Neural progenitor cell (in vitro differentiated cells): ENCODE data around the gene ARL6. TPM values are rescaled to one million over a fixed set of nuclear protein-coding genes. Genes with fewer than 3 reads are reported as not detected.

Source experiments
- DNase-seq: peaks from one replicate; pipeline ENCODE4 v3.0.0-alpha.2; 2016; ENCODE audit warnings: low spot score
- H2AFZ ChIP-seq: fragments of 200-600 bp; sonication (generic); replicated peaks from 2 replicates; pipeline ENCODE4 v1.6.1; 2016; ENCODE audit warnings: antibody characterized with exemption
- H3F3A ChIP-seq: fragments of 200-600 bp; sonication (generic); 2 replicates; pipeline ENCODE4 v1.6.1; 2016; ENCODE audit warnings: antibody characterized with exemption, low read depth
- H3K27ac ChIP-seq: fragments of 200-600 bp; sonication (generic); 2 replicates; pipeline ENCODE4 v1.5.1; 2016; ENCODE audit warnings: mild to moderate bottlenecking
- H3K27me3 ChIP-seq: fragments of 200-600 bp; sonication (generic); 2 replicates; pipeline ENCODE4 v1.6.1; 2016; ENCODE audit warnings: mild to moderate bottlenecking, moderate library complexity
- H3K36me3 ChIP-seq: fragments of 200-600 bp; sonication (generic); 2 replicates; pipeline ENCODE4 v1.5.1; 2016
- H3K4me1 ChIP-seq: fragments of 200-600 bp; sonication (generic); 2 replicates; pipeline ENCODE4 v1.6.1; 2016; ENCODE audit warnings: mixed run types
- H3K4me2 ChIP-seq: fragments of 200-600 bp; sonication (generic); 2 replicates; pipeline ENCODE4 v1.6.1; 2016
- H3K4me3 ChIP-seq: fragments of 200-600 bp; sonication (generic); 2 replicates; pipeline ENCODE4 v1.5.1; 2016
- H3K79me2 ChIP-seq: fragments of 200-600 bp; sonication (generic); 2 replicates; pipeline ENCODE4 v1.6.1; 2016; ENCODE audit warnings: low read depth
- H3K9ac ChIP-seq: fragments of 200-600 bp; sonication (generic); 2 replicates; pipeline ENCODE4 v1.6.1; 2016
- H3K9me3 ChIP-seq: fragments of 200-600 bp; sonication (generic); 2 replicates; pipeline ENCODE4 v1.5.1; 2016; ENCODE audit warnings: low read depth
- H4K20me1 ChIP-seq: fragments of 200-600 bp; sonication (generic); 2 replicates; pipeline ENCODE4 v1.6.1; 2016; ENCODE audit warnings: low read depth
- H3K27ac Mint-ChIP-seq: 3 replicates; pipeline ENCODE4 v1.8.0; 2021; ENCODE audit warnings: mixed read lengths
- H3K27me3 Mint-ChIP-seq: 2 replicates; pipeline ENCODE4 v1.8.0; 2022; ENCODE audit warnings: low read depth, mild to moderate bottlenecking, inconsistent platforms, moderate library complexity, mixed read lengths; ENCODE audit not compliant: insufficient read depth
- H3K36me3 Mint-ChIP-seq: 3 replicates; pipeline ENCODE4 v1.8.0; 2021; ENCODE audit warnings: mixed read lengths
- H3K4me1 Mint-ChIP-seq: 3 replicates; pipeline ENCODE4 v1.8.0; 2021; ENCODE audit warnings: mixed read lengths
- H3K4me3 Mint-ChIP-seq: 3 replicates; pipeline ENCODE4 v1.8.0; 2021; ENCODE audit warnings: mild to moderate bottlenecking, moderate library complexity, mixed read lengths
- H3K9me3 Mint-ChIP-seq: 3 replicates; pipeline ENCODE4 v1.8.0; 2020; ENCODE audit warnings: mixed read lengths
- EZH2 ChIP-seq: fragments of 200-600 bp; sonication (generic); IDR thresholded peaks from 2 replicates; pipeline ENCODE4 v1.6.1; 2017; ENCODE audit warnings: antibody characterized with exemption, mild to moderate bottlenecking, moderate library complexity
- EZH2phosphoT487 ChIP-seq: fragments of 200-600 bp; sonication (generic); IDR thresholded peaks from 2 replicates; pipeline ENCODE4 v1.6.1; 2017; ENCODE audit warnings: antibody characterized with exemption
- total RNA-seq: library from RNA; depleted of rRNA; stranded (reverse); fragments of >200 nt; gene quantifications from 2 replicates; pipeline ENCODE4 v1.2.3, GENCODE V29; 2015; ENCODE audit warnings: low replicate concordance
- TF ChIP-seq, protein P1 (sequence below): fragments of 200-600 bp; sonication (generic); IDR thresholded peaks from 2 replicates; pipeline ENCODE4 v1.5.1; 2017; ENCODE audit warnings: antibody characterized with exemption, mild to moderate bottlenecking

The ARL6 gene, protein sequence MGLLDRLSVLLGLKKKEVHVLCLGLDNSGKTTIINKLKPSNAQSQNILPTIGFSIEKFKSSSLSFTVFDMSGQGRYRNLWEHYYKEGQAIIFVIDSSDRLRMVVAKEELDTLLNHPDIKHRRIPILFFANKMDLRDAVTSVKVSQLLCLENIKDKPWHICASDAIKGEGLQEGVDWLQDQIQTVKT
- 8.1 and 14.2 TPM in 2 replicates for total RNA-seq

DNA sequence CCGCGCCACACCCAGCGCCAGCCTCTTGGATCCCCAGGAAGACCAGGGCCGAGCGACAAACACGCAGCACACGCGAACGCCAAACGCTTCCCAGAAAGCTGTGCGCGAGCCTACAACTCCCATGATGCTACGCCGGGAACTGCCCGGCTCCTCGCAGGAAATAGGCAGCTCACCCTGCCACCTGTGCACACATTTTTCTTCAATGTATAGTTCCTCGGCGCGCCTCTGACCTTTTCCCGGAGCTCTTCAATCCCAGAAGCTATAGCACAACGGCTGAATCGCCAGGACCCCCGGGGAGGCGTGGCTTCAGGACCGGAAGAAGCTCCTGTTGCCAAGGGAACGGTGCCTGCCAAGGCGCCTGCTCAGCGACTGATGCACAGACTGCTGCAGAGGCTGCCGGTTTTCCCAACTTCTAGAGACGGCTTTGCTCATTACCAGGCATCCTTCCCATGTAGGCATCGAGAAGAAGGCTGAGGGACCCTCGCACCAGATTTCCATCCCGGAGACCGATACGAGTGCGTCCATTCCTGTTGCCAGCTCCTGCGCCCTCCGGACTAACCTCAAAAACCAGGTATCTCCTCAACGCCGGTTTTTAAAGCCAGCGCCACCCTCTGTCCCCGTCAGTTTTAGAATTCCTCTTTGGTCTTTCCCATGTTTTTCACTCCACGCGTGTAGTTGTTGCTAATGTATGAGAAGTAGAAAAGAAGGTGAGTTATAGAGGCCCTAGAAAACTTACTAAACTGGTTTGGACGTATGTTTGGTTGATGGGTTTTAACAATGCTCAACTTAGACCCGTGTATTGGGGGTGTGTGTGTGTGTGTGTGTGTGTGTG lies at the start of gene ARL6:
Gene ARL6, plus strand, starts transcription at position 352 of the 832 bp plus-strand sequence. CDS start 3,350 bp downstream, outside the sequence.
- no peaks in the 10 kb centered on the region for H3K27me3 Mint-ChIP-seq
- DNase-seq: peak; percentile 95
- H3K4me1 ChIP-seq: peaks cover 23% of the 10 kb centered on the region
- peak within 1 kb of the TSS; percentile 48 for H3K9ac ChIP-seq
- H3K4me1 Mint-ChIP-seq: peaks cover 24% of the 10 kb centered on the region
- H4K20me1 ChIP-seq: peaks cover 3% of the 10 kb centered on the region
- peak within 1 kb of the TSS; percentile 92 for H3K4me3 ChIP-seq
- no peaks in the 10 kb centered on the region for H3K27me3 ChIP-seq
- peaks cover 21% of the 10 kb centered on the region for H3F3A ChIP-seq
- H3K36me3 Mint-ChIP-seq: peaks cover 5% of the 10 kb centered on the region
- TF ChIP-seq EZH2: no peak
- TF ChIP-seq, protein P1, sequence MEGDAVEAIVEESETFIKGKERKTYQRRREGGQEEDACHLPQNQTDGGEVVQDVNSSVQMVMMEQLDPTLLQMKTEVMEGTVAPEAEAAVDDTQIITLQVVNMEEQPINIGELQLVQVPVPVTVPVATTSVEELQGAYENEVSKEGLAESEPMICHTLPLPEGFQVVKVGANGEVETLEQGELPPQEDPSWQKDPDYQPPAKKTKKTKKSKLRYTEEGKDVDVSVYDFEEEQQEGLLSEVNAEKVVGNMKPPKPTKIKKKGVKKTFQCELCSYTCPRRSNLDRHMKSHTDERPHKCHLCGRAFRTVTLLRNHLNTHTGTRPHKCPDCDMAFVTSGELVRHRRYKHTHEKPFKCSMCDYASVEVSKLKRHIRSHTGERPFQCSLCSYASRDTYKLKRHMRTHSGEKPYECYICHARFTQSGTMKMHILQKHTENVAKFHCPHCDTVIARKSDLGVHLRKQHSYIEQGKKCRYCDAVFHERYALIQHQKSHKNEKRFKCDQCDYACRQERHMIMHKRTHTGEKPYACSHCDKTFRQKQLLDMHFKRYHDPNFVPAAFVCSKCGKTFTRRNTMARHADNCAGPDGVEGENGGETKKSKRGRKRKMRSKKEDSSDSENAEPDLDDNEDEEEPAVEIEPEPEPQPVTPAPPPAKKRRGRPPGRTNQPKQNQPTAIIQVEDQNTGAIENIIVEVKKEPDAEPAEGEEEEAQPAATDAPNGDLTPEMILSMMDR: peak; percentile 34
- no peak for TF ChIP-seq EZH2phosphoT487
- peak within 1 kb of the TSS; percentile 96 for H3K27ac Mint-ChIP-seq
- H3K4me3 Mint-ChIP-seq: peak within 1 kb of the TSS; percentile 98
- H3K9me3 Mint-ChIP-seq: no peaks in the 10 kb centered on the region
- H3K9me3 ChIP-seq: no peaks in the 10 kb centered on the region
- H3K79me2 ChIP-seq: peaks cover 26% of the 10 kb centered on the region
- peak within 1 kb of the TSS; percentile 80 for H3K4me2 ChIP-seq
- peak within 1 kb of the TSS; percentile 98 for H2AFZ ChIP-seq
- peak within 1 kb of the TSS; percentile 23 for H3K27ac ChIP-seq
- H3K36me3 ChIP-seq: no peaks in the 10 kb centered on the region

DNA sequence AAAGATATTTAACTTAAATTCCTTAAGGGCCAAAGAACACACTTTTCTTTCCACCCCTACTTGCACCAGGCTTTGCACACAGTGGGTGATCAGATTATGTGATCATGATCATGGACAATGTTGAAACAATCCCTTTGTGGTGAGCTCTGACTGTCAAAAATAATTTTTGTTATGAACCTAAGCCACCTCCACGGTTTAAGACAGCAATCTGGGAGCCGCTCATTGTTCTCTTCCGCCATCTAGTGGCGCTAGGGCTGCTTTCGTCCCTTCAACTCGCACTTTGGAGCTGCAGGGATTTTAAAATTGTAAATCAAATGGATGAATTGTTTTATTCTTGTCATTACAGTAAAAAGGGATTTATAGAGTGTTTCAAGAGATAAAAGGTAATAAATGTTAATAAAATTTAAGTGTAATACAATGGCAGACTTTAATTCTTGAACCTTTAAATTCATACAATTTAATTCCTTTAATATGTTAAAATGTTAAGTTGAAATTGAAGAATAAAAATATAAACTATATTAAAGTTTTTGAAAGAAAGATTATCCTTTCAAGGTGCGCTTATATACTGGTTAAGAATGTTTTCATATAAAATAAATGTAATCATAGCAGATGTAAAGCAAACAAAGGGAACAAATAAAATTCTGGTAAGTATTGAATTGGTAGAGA lies 45.3 kb upstream of the ARL6 start:
- no peaks in the 10 kb centered on the region for H3K9me3 ChIP-seq
- no peaks in the 10 kb centered on the region for H4K20me1 ChIP-seq
- DNase-seq: peak; percentile 79
- no peaks in the 10 kb centered on the region for H3K9me3 Mint-ChIP-seq
- H3K27ac Mint-ChIP-seq: no peak overlapping the region
- H3K4me1 ChIP-seq: no peaks in the 10 kb centered on the region
- no peaks in the 10 kb centered on the region for H3F3A ChIP-seq
- no peak overlapping the region for H3K27ac ChIP-seq
- no peaks in the 10 kb centered on the region for H3K27me3 Mint-ChIP-seq
- H2AFZ ChIP-seq: no peak overlapping the region
- H3K4me3 Mint-ChIP-seq: no peak overlapping the region
- H3K4me1 Mint-ChIP-seq: no peaks in the 10 kb centered on the region
- H3K4me2 ChIP-seq: no peak overlapping the region
- H3K36me3 Mint-ChIP-seq: no peaks in the 10 kb centered on the region
- no peak for TF ChIP-seq EZH2
- TF ChIP-seq, protein P1: peak; percentile 99
- no peaks in the 10 kb centered on the region for H3K79me2 ChIP-seq
- no peak overlapping the region for H3K4me3 ChIP-seq
- H3K9ac ChIP-seq: no peak overlapping the region
- H3K27me3 ChIP-seq: no peaks in the 10 kb centered on the region
- H3K36me3 ChIP-seq: no peaks in the 10 kb centered on the region

DNA sequence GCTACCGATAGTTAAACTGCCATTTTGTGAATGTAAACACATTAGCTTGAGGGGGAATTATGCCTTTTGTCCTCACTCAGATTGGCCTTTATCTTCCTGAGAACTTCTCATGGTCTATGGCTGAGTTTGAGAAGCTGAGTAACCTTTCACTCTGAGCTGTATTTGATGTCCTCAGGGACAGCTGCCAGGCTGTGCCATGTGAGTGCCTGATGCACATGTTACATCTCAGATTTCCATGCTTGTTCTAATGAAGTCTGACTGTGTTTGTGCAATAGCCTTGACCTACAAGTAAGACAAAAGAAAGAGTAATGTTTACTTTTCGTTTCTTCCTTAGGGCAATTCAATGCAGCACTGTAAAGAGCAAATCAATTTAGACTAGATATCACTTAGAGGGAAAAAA lies 44.1 kb upstream of the ARL6 start:
- DNase-seq: no peak
- no peaks in the 10 kb centered on the region for H3K36me3 ChIP-seq
- Mint-ChIP-seq H3K27me3 (no peaks in the 10 kb centered on the region), H3K27ac (no peak overlapping the region), H3K36me3 (no peaks in the 10 kb centered on the region), H3K4me3 (no peak overlapping the region), H3K4me1 (no peaks in the 10 kb centered on the region), H3K9me3 (no peaks in the 10 kb centered on the region)
- no peak overlapping the region for H3K4me2 ChIP-seq
- no peaks in the 10 kb centered on the region for H3K79me2 ChIP-seq
- H3K4me3 ChIP-seq: no peak overlapping the region
- H3F3A ChIP-seq: no peaks in the 10 kb centered on the region
- H3K9me3 ChIP-seq: no peaks in the 10 kb centered on the region
- H2AFZ ChIP-seq: no peak overlapping the region
- H3K9ac ChIP-seq: no peak overlapping the region
- TF ChIP-seq EZH2: no peak
- TF ChIP-seq, protein P1: no peak
- no peak for TF ChIP-seq EZH2phosphoT487
- H4K20me1 ChIP-seq: no peaks in the 10 kb centered on the region
- no peak overlapping the region for H3K27ac ChIP-seq
- H3K4me1 ChIP-seq: no peaks in the 10 kb centered on the region
- no peaks in the 10 kb centered on the region for H3K27me3 ChIP-seq
